Lower lobe of right lung (tissue), 2 donors: ENCODE results near the gene MPV17L2. TPM values are rescaled to one million over a fixed set of nuclear protein-coding genes. Genes with fewer than 3 reads are reported as not detected.

Source experiments
- ATAC-seq, 2 donors: fragments of 200-7000 bp; cut with Tn5 transposase; one replicate each; pipeline ENCODE4 v1.9.1; 2020 to 2022; ENCODE audit warnings: mild to moderate bottlenecking in 2 of 2, moderate library complexity in 2 of 2
- DNase-seq: peaks from one replicate; pipeline ENCODE4 v3.0.0-alpha.2; 2020
- H3K27ac ChIP-seq: fragments of 200-600 bp; one replicate; pipeline ENCODE4 v1.8.0; 2022
- H3K27me3 ChIP-seq: fragments of 200-600 bp; one replicate; pipeline ENCODE4 v1.8.0; 2022; ENCODE audit warnings: low read depth
- H3K36me3 ChIP-seq: fragments of 200-600 bp; one replicate; pipeline ENCODE4 v1.8.0; 2022; ENCODE audit warnings: mild to moderate bottlenecking
- H3K4me1 ChIP-seq: fragments of 200-600 bp; one replicate; pipeline ENCODE4 v1.8.0; 2022
- H3K4me3 ChIP-seq: fragments of 200-600 bp; one replicate; pipeline ENCODE4 v1.8.0; 2022; ENCODE audit warnings: mild to moderate bottlenecking
- H3K9me3 ChIP-seq: fragments of 200-600 bp; one replicate; pipeline ENCODE4 v1.8.0; 2022
- CTCF ChIP-seq: fragments of 200-600 bp; IDR thresholded peaks from one replicate; pipeline ENCODE4 v1.8.0; 2022; ENCODE audit warnings: antibody characterized with exemption, mild to moderate bottlenecking
- intact Hi-C: fragments of 100-400 bp; cut with DNase I; formaldehyde crosslinking; loops from one replicate; pipeline ENCODE4 v1.11.0; 2022
- total RNA-seq: library from RNA; stranded (reverse); fragmentation: NEBNext Ultra II Directional; extraction: Animal tissue kit (Norgen Biotek cat#: 25700); gene quantifications from one replicate; pipeline ENCODE4 v1.2.1, GENCODE V29; 2021
- donor health status: DM: no; HTN: yes; CAD: no; lungs with severe emphysema.

MPV17L2 gene
- total RNA-seq, 1 donor from 2014 or later: 6.6 TPM

GRCh38 chr19:18225702-18226468 lies 32.9 kb downstream of the MPV17L2 start, which contains the start of gene PDE4C:
TSS of gene PDE4C (minus strand) at chr19:18226438. CDS start at chr19:18226415, 23 bp downstream.
- H3K27me3 ChIP-seq: peaks cover 34% of the 10 kb centered on the region

GRCh38 chr19:18226956-18227780 lies 34.1 kb downstream of the MPV17L2 start:
- no peak for TF ChIP-seq CTCF
- Histone ChIP-seq H3K36me3 (no peaks in the 10 kb centered on the region), H3K9me3 (no peaks in the 10 kb centered on the region), H3K27me3 (peaks cover 42% of the 10 kb centered on the region), H3K27ac (no peak overlapping the region), H3K4me3 (no peak overlapping the region), H3K4me1 (peaks cover 35% of the 10 kb centered on the region)
- DNase-seq: no peak
- intact Hi-C loops: no loop called here
- ATAC-seq: no peak

More at GRCh38 chr19:18225702-18226468, 32.9 kb downstream of the MPV17L2 start, which contains the start of gene PDE4C:
- Histone ChIP-seq H3K4me3 (no peak within 1 kb of the TSS), H3K27ac (no peak within 1 kb of the TSS), H3K4me1 (peaks cover 25% of the 10 kb centered on the region), H3K36me3 (no peaks in the 10 kb centered on the region), H3K9me3 (no peaks in the 10 kb centered on the region)
- intact Hi-C loops: no loop called here
- no peak for DNase-seq
- no peak for TF ChIP-seq CTCF
- no peak for ATAC-seq

- Histone ChIP-seq H3K4me1 (peaks cover 35% of the 10 kb centered on the region), H3K27me3 (peaks cover 43% of the 10 kb centered on the region), H3K36me3 (no peaks in the 10 kb centered on the region), H3K27ac (no peak overlapping the region), H3K9me3 (no peaks in the 10 kb centered on the region), H3K4me3 (no peak overlapping the region)
- DNase-seq: no peak
- ATAC-seq: no peak
- intact Hi-C loops: no loop called here
- TF ChIP-seq CTCF: no peak
These were observed 34.8 kb downstream of the MPV17L2 start for GRCh38 chr19:18227781-18228271.

GRCh38 chr19:18229474-18229873 lies 36.5 kb downstream of the MPV17L2 start:
- Histone ChIP-seq H3K27me3 (peaks cover 58% of the 10 kb centered on the region), H3K4me1 (peaks cover 29% of the 10 kb centered on the region), H3K36me3 (no peaks in the 10 kb centered on the region), H3K27ac (no peak overlapping the region), H3K4me3 (no peak overlapping the region), H3K9me3 (no peaks in the 10 kb centered on the region)
- ATAC-seq (no peak), DNase-seq (no peak)
- TF ChIP-seq CTCF: peak; percentile 46
- intact Hi-C loops: no loop called here

- H3K27ac ChIP-seq: no peak overlapping the region
- peaks cover 55% of the 10 kb centered on the region for H3K27me3 ChIP-seq
- no peak for ATAC-seq
- H3K36me3 ChIP-seq: no peaks in the 10 kb centered on the region
- H3K9me3 ChIP-seq: no peaks in the 10 kb centered on the region
- no peak for TF ChIP-seq CTCF
- intact Hi-C loops: no loop called here
- H3K4me1 ChIP-seq: peaks cover 25% of the 10 kb centered on the region
- no peak for DNase-seq
- no peak overlapping the region for H3K4me3 ChIP-seq
These were observed 36.9 kb downstream of the MPV17L2 start for GRCh38 chr19:18229915-18230314.
